K562 (cell line): ENCODE data around the gene KHSRP. TPM values are rescaled to one million over a fixed set of nuclear protein-coding genes. Genes with fewer than 3 reads are reported as not detected.

Experiments used
- ATAC-seq: fragments of 200-7000 bp; cut with Tn5 transposase; 3 replicates; pipeline ENCODE4 v1.9.1; 2020; ENCODE audit warnings: moderate library complexity
- BruUV-seq: library from RNA; stranded (reverse); fragments of 400-500 nt; replicated peaks from 2 replicates; lab custom pipeline; 2021; lab: Mats Ljungman, UMichigan
- CTCF ChIA-PET: fragments of 300-600 bp; formaldehyde crosslinking; extraction: SDS; loops from one replicate; lab custom pipeline; 2021; ENCODE audit warnings: low intra/inter-chr PET ratio; lab: Yijun Ruan, JAX
- POLR2A ChIA-PET: fragments of 300-600, 350-650 bp; sonication (Branson Sonifier 250); formaldehyde crosslinking; extraction: SDS; loops from one replicate; lab custom pipeline; 2021; ENCODE audit warnings: antibody characterized with exemption, inconsistent platforms; lab: Yijun Ruan, JAX
- DNase-seq, 4 experiments: peaks; one replicate each; pipeline versions ENCODE4 v3.0.0 to v3.0.0-alpha.2; 2011 to 2018; ENCODE audit warnings: low spot score in 3 of 4, mixed read lengths in 3 of 4; ENCODE audit errors: extremely low read depth in 1 of 4
- FAIRE-seq: peaks from 2 replicates; lab custom pipeline; 2011; peaks lifted over from hg19 to GRCh38; lab: Jason Lieb, UNC
- H2AFZ ChIP-seq: 2 replicates; pipeline ENCODE4 v1.6.0; 2011; ENCODE audit warnings: low read depth, low read length, control low read depth, inconsistent platforms
- H3K27ac ChIP-seq: fragments of 200-600 bp; 3 replicates; pipeline ENCODE4 v1.8.0; 2011; ENCODE audit warnings: low read depth, mild to moderate bottlenecking, control low read depth, inconsistent platforms, low read length, moderate library complexity, mixed read lengths; ENCODE audit errors: extremely low read depth
- H3K27me3 ChIP-seq, 2 experiments: fragments of 300-600 bp in 1 of 2; 2 replicates in 1 of 2; 3 replicates in 1 of 2; pipeline versions ENCODE4 v1.6.0 to v1.8.0; 2011; ENCODE audit warnings: inconsistent platforms in 2 of 2, low read length in 2 of 2, mild to moderate bottlenecking in 1 of 2, mixed read lengths in 1 of 2, moderate library complexity in 1 of 2; ENCODE audit not compliant: control insufficient read depth in 2 of 2, insufficient read depth in 2 of 2
- H3K36me3 ChIP-seq: fragments of 300-600 bp; 3 replicates; pipeline ENCODE4 v1.8.0; 2011; ENCODE audit warnings: mild to moderate bottlenecking, low read length, inconsistent platforms; ENCODE audit not compliant: control insufficient read depth, insufficient read depth
- H3K4me1 ChIP-seq, 2 experiments: fragments of 200-600 bp in 1 of 2; replicated peaks in 1 of 2; 2 replicates in 1 of 2; 3 replicates in 1 of 2; pipeline versions ENCODE4 v1.5.1 to v1.8.0; 2011; ENCODE audit warnings: inconsistent platforms in 2 of 2, low read length in 2 of 2, mild to moderate bottlenecking in 1 of 2, mixed read lengths in 1 of 2, moderate library complexity in 1 of 2; ENCODE audit not compliant: control insufficient read depth in 2 of 2, insufficient read depth in 2 of 2
- H3K4me2 ChIP-seq: 2 replicates; pipeline ENCODE4 v1.6.1; 2011; ENCODE audit warnings: low read length, control low read depth, inconsistent platforms, mixed read lengths; ENCODE audit not compliant: insufficient read depth
- H3K4me3 ChIP-seq: fragments of 200-600 bp; sonication (generic), shearing (Covaris generic); 2 replicates; pipeline ENCODE4 v1.5.1; 2016; ENCODE audit warnings: control low read depth, inconsistent platforms
- H3K79me2 ChIP-seq: fragments of 200-600 bp; 3 replicates; pipeline ENCODE4 v1.8.0; 2011; ENCODE audit warnings: low read length, inconsistent platforms; ENCODE audit not compliant: control insufficient read depth, insufficient read depth
- H3K9ac ChIP-seq, 2 experiments: 2 replicates each; pipeline versions ENCODE4 v1.6.0 to v1.6.1; 2011; ENCODE audit warnings: low read depth in 2 of 2, low read length in 2 of 2, control low read depth in 1 of 2, inconsistent platforms in 1 of 2, mild to moderate bottlenecking in 1 of 2, mixed read lengths in 1 of 2; ENCODE audit not compliant: insufficient read depth in 1 of 2
- H3K9me1 ChIP-seq: one replicate; pipeline ENCODE4 v1.6.0; 2011; ENCODE audit warnings: inconsistent platforms, mild to moderate bottlenecking, low read length, moderate library complexity; ENCODE audit not compliant: control insufficient read depth, insufficient read depth
- H3K9me3 ChIP-seq: replicated peaks from 2 replicates; pipeline ENCODE4 v1.5.1; 2011; ENCODE audit warnings: low read depth, low read length, inconsistent platforms; ENCODE audit not compliant: control insufficient read depth, insufficient read depth
- H4K20me1 ChIP-seq: replicated peaks from 2 replicates; pipeline ENCODE4 v1.6.1; 2011; ENCODE audit warnings: low read length, inconsistent platforms, mixed read lengths; ENCODE audit not compliant: control insufficient read depth, insufficient read depth
- BCOR ChIP-seq: fragments of 450-650 bp; IDR thresholded peaks from 2 replicates; pipeline ENCODE4 v1.6.1; 2016
- BHLHE40 ChIP-seq: IDR thresholded peaks from 2 replicates; pipeline ENCODE4 v1.6.1; 2011; ENCODE audit warnings: low read length, improper control_type of control experiment
- CBX2 ChIP-seq: fragments of 200-600 bp; sonication (generic); IDR thresholded peaks from one replicate; pipeline ENCODE4 v1.6.1; 2012; ENCODE audit warnings: mild to moderate bottlenecking, low read length, inconsistent platforms; ENCODE audit not compliant: insufficient read depth, poor library complexity, severe bottlenecking
- CC2D1A ChIP-seq: fragments of 450-650 bp; IDR thresholded peaks from 2 replicates; pipeline ENCODE4 v1.6.1; 2017; ENCODE audit warnings: mild to moderate bottlenecking
- CHD2 ChIP-seq: IDR thresholded peaks from 2 replicates; pipeline ENCODE4 v1.6.1; 2011; ENCODE audit warnings: low read depth, low read length
- CHD4 ChIP-seq: fragments of 200-600 bp; sonication (generic); IDR thresholded peaks from 3 replicates; pipeline ENCODE4 v1.6.1; 2012; ENCODE audit warnings: low read depth, mild to moderate bottlenecking, mixed read lengths, low read length, inconsistent platforms; ENCODE audit not compliant: insufficient read depth, insufficient replicate concordance, poor library complexity, severe bottlenecking
- DMBX1 ChIP-seq: fragments of 250-450 bp; sonication (Bioruptor Pico); IDR thresholded peaks from 2 replicates; pipeline ENCODE4 v1.8.0; 2022; ENCODE audit warnings: inconsistent platforms, mild to moderate bottlenecking, moderate library complexity, borderline replicate concordance
- KLF13 ChIP-seq: fragments of 450-650 bp; IDR thresholded peaks from 2 replicates; pipeline ENCODE4 v1.6.1; 2016; ENCODE audit warnings: missing genetic modification characterization, low read depth, mild to moderate bottlenecking, missing compliant biosample characterization, moderate library complexity, borderline replicate concordance
- MAFG ChIP-seq: fragments of 450-650 bp; conservative IDR thresholded peaks from 2 replicates; pipeline ENCODE4 v1.6.1; 2016; ENCODE audit warnings: missing genetic modification characterization, missing compliant biosample characterization
- MCM5 ChIP-seq: fragments of 450-650 bp; IDR thresholded peaks from 2 replicates; pipeline ENCODE4 v1.6.1; 2016; ENCODE audit warnings: low read depth
- SIN3B ChIP-seq: fragments of 450-650 bp; IDR thresholded peaks from 2 replicates; pipeline ENCODE4 v1.6.1; 2017; ENCODE audit warnings: low read depth, mild to moderate bottlenecking, moderate library complexity
- SLC30A9 ChIP-seq: fragments of 250-450 bp; sonication (Bioruptor Pico); IDR thresholded peaks from 2 replicates; pipeline ENCODE4 v1.8.0; 2022; ENCODE audit warnings: mild to moderate bottlenecking, moderate library complexity
- SMARCA4 ChIP-seq: fragments of 450-650 bp; IDR thresholded peaks from 2 replicates; pipeline ENCODE4 v1.6.1; 2016
- ZBTB1 ChIP-seq: sonication (generic); formaldehyde crosslinking; IDR thresholded peaks from 2 replicates; pipeline ENCODE4 v1.8.1; 2023; ENCODE audit warnings: missing genetic modification reagents, low read depth, mild to moderate bottlenecking, borderline replicate concordance
- ZNF354B ChIP-seq: fragments of 250-450 bp; sonication (Bioruptor Pico); IDR thresholded peaks from 2 replicates; pipeline ENCODE4 v1.4.0; 2020
- ZNF644 ChIP-seq: fragments of 200-800 bp; sonication (Bioruptor generic); IDR thresholded peaks from 2 replicates; pipeline ENCODE4 v1.6.1; 2016; ENCODE audit warnings: low read depth, missing genetic modification characterization, missing compliant biosample characterization
- ZSCAN32 ChIP-seq: fragments of 450-650 bp; formaldehyde crosslinking; IDR thresholded peaks from 2 replicates; pipeline ENCODE4 v1.4.0; 2020; ENCODE audit warnings: mild to moderate bottlenecking, moderate library complexity
- WGBS: fragments of 100-300 bp; shearing (Covaris generic); methylation state at CpG from one replicate; pipeline ENCODE4 v1.1.6; 2016; ENCODE audit warnings: low coverage, mixed read lengths; ENCODE audit not compliant: insufficient coverage; ENCODE audit errors: missing lambda C conversion rate; 5-methylcytosine and 5-hydroxymethylcytosine counted together
- in situ Hi-C: fragments of 300-500 bp; cut with MboI; formaldehyde crosslinking; loops from 4 replicates; pipeline ENCODE4 v1.15.0; 2018; ENCODE audit warnings: inconsistent platforms, mixed read lengths
- intact Hi-C: fragments of 100-400 bp; cut with micrococcal nuclease; formaldehyde crosslinking; loops from 2 replicates; pipeline ENCODE4 v1.14.2; 2022
- polyA plus RNA-seq, 8 experiments: library from polyadenylated mRNA; depleted of rRNA in 4 of 8; stranded (reverse) in 5 of 8; unstranded in 3 of 8; fragments of >200 nt; fragmentation: Nextera tagmentation in 2 of 8; fragmentation: Illumina TruSeq in 1 of 8; extraction: Ambion mirVana in 2 of 8; extraction: Trizol in 1 of 8; gene quantifications; 2 replicates each; pipeline versions ENCODE4 v1.2.1 to v1.2.3, GENCODE V29; 2011 to 2014; ENCODE audit warnings: inconsistent platforms in 1 of 8, missing spikeins in 1 of 8
- total RNA-seq, 7 experiments: library from RNA; depleted of rRNA in 6 of 7; stranded (reverse); fragments of >200 nt in 6 of 7; fragmentation: Illumina TruSeq in 2 of 7; extraction: Trizol in 2 of 7; gene quantifications; 2 replicates each; pipeline versions ENCODE4 v1.2.1 to v1.2.3, GENCODE V29; 2011 to 2021; ENCODE audit warnings: low replicate concordance in 1 of 7

Gene KHSRP
- total and polyA plus RNA-seq, 9 of the 15 experiments (the other 6 are each of a cell fraction or from before 2014, with no cell fraction given), result 4.2 to 564 (median 139) TPM

DNA sequence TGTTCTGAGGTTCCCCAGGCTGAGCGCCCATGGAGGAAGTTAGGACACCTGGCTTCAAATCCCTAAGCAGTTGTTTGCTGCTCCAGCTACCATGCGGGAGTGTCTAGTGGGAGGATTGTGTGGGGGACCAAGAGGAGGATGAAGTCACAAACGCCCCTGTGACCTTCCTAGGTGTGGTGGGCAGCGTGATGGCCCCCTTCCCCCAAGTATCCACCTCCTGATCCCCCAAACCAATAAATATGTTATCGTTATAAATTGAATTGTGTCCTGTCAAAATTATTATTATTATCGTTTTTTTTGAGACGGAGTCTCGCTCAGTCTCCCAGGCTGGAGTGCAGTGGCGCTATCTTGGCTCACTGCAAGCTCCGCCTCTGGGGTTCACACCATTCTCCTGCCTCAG is 9.1 kb upstream of the KHSRP start, which contains the start of gene SLC25A41:
TSS of gene SLC25A41 (minus strand) at position 101 of the 400 bp plus-strand sequence. CDS start at position 31, 70 bp downstream.
- Histone ChIP-seq H2AFZ (no peak within 1 kb of the TSS), H3K27ac (no peak within 1 kb of the TSS), H3K36me3 (peaks cover 3% of the 10 kb centered on the region; the same call in 2 of the 3 replicates), H3K9me3 (no peaks in the 10 kb centered on the region), H3K4me3 (no peak within 1 kb of the TSS), H4K20me1 (no peaks in the 10 kb centered on the region), H3K9me1 (peaks cover 4% of the 10 kb centered on the region), H3K9ac (no peak within 1 kb of the TSS), H3K4me1 (peaks cover 0 to 13% of the 10 kb centered on the region in 2 experiments; a peak in 1 of 5 replicates), H3K79me2 (peaks cover 11% of the 10 kb centered on the region), H3K27me3 (no peaks in the 10 kb centered on the region), H3K4me2 (no peak within 1 kb of the TSS)
- intact Hi-C loops (no loop called here), in situ Hi-C loops (no loop called here)
- no peak for FAIRE-seq
- no peak for TF ChIP-seq ZNF354B (CRISPR knock-in tag)
- TF ChIP-seq CBX2, result no peak
- no peak for TF ChIP-seq BCOR
- TF ChIP-seq DMBX1, result no peak
- no peak for TF ChIP-seq ZBTB1 (CRISPR knock-in tag)
- no peak for TF ChIP-seq KLF13 (tag)
- no peak for TF ChIP-seq MCM5
- no peak for TF ChIP-seq MAFG (tag)
- TF ChIP-seq BHLHE40, result no peak
- TF ChIP-seq SLC30A9, result no peak
- no peak for TF ChIP-seq CC2D1A
- TF ChIP-seq CHD4, result no peak
- no peak for TF ChIP-seq ZSCAN32 (CRISPR knock-in tag)
- TF ChIP-seq ZNF644, result no peak
- no peak for TF ChIP-seq SMARCA4
- no peak for TF ChIP-seq CHD2
- no peak for TF ChIP-seq SIN3B
- DNase-seq, result no peak
- ChIA-PET POLR2A (interaction anchor here (0.7 kb wide), 1 partner anchor 10 kb away, joined by 4 read pairs; no protein-coding TSS in a partner anchor), CTCF (no interaction called here)
- no peak for ATAC-seq
- 76% methylated on average over 9 of the region's 10 CpGs for WGBS
- BruUV-seq, result no TSS peak
